ENCODE results near the gene DCLRE1C. TPM values are rescaled to one million over a fixed set of nuclear protein-coding genes. Genes with fewer than 3 reads are reported as not detected.

The DCLRE1C gene
- total and polyA plus RNA-seq, 2 of the 8 experiments (the other 6 are each of a cell fraction or from before 2014, with no cell fraction given), result 0.77 to 7.4 TPM

DNA sequence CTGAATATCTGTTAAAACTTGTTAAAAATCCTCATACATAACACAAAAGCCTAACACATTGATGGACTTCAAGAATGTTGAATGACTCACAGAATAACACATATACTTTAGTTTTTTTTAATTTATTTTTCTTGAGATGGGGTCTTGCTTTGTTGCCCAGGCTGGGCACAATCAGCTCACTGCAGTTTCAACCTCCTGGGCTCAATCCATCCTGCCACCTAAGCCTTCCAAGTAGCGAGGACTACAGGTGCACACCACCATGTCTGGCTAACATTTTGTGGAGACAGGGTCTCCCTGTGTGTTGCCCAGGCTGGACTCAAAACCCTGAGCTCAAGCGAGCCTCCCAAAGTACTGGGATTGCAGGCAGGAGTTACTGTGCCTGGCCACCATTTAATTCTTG lies 47.1 kb downstream of the DCLRE1C start:
- Histone ChIP-seq H3K36me3 (ENCODE audit: control insufficient read depth in 2 of 4, insufficient read depth in 4 of 4, low read length in 3 of 4) (peaks cover 0 to 87% (median 47%) of the 10 kb centered on the region in 4 experiments; a peak in 7 of 8 replicates), H4K8ac (ENCODE audit: extremely low read depth, insufficient read depth, low read length) (no peak overlapping the region), H2AK5ac (ENCODE audit: low read depth, low read length) (no peak overlapping the region), H3K79me1 (ENCODE audit: low read depth, low read length) (no peaks in the 10 kb centered on the region), H3K56ac (replicated peaks; ENCODE audit: insufficient read length, low read depth, low read length) (no peak overlapping the region), H2BK5ac (ENCODE audit: low read depth, low read length) (no peak overlapping the region), H4K91ac (replicated peaks; ENCODE audit: insufficient read length, low read length) (no peak overlapping the region), H2BK15ac (ENCODE audit: low read length) (no peak overlapping the region), H3K9ac (replicated peaks in 1 of 4; ENCODE audit: extremely low read depth in 1 of 4, low read depth in 3 of 4, low read length in 3 of 4) (no peak overlapping the region), H3K9me3 (ENCODE audit: insufficient read depth in 2 of 2, low read depth in 1 of 2, low read length in 1 of 2) (peaks cover 3 to 5% of the 10 kb centered on the region in 2 experiments; a peak in 2 of 4 replicates), H3K79me2 (ENCODE audit: control insufficient read depth in 1 of 2, insufficient read depth in 2 of 2, low read length in 2 of 2) (no peaks in the 10 kb centered on the region), H4K20me1 (replicated peaks in 1 of 2; ENCODE audit: control insufficient read depth in 1 of 2, insufficient read depth in 2 of 2, low read length in 2 of 2) (no peaks in the 10 kb centered on the region), H3K14ac (ENCODE audit: insufficient read length) (no peak overlapping the region), H3K4me3 (ENCODE audit: extremely low read depth in 1 of 4, insufficient read depth in 2 of 4, low read depth in 3 of 4, low read length in 4 of 4) (no peak overlapping the region), H3K4me1 (replicated peaks in 1 of 4; ENCODE audit: control insufficient read depth in 3 of 4, insufficient read depth in 4 of 4, low read length in 3 of 4) (no peaks in the 10 kb centered on the region), H3K23ac (ENCODE audit: insufficient read length) (no peak overlapping the region), H3K27me3 (replicated peaks in 1 of 4; ENCODE audit: control insufficient read depth in 3 of 4, extremely low read depth in 1 of 4, insufficient read depth in 3 of 4, low read length in 3 of 4) (no peaks in the 10 kb centered on the region), H2BK120ac (replicated peaks; ENCODE audit: low read depth, low read length) (no peak overlapping the region), H3K27ac (ENCODE audit: low read depth, low read length) (no peak overlapping the region), H3K18ac (ENCODE audit: extremely low read depth, low read length) (no peak overlapping the region), H2BK12ac (ENCODE audit: low read depth, low read length) (no peak overlapping the region), H3K4me2 (ENCODE audit: insufficient read depth in 1 of 2, low read depth in 2 of 2, low read length in 2 of 2) (no peak overlapping the region), H3K4ac (replicated peaks; ENCODE audit: insufficient read length, low read depth, low read length) (no peak overlapping the region), H2BK20ac (ENCODE audit: low read length) (no peak overlapping the region), H3K23me2 (ENCODE audit: low read depth, low read length) (no peaks in the 10 kb centered on the region), H4K5ac (ENCODE audit: insufficient read length, low read depth, low read length) (no peak overlapping the region), H2AFZ (ENCODE audit: low read length) (no peak overlapping the region)
- DNase-seq (ENCODE audit: low read depth in 1 of 2, low spot score in 2 of 2) (no peak), FAIRE-seq (no peak)
- 95% methylated on average over 2 of the region's 2 CpGs; no CpG with 5 or more reads in 1 of the 2 experiments for WGBS, 2 experiments (ENCODE audit: extremely low coverage in 1 of 2, insufficient coverage in 1 of 2, insufficient read length in 1 of 2, insufficient replicate concordance in 2 of 2, low coverage in 1 of 2, low lambda C conversion rate in 2 of 2, missing lambda C conversion rate in 1 of 2)
- TF ChIP-seq SRF (IDR thresholded peaks at IDR 0.05; ENCODE audit: low read depth, low read length) (no peak), POLR2A (IDR thresholded peaks at IDR 0.05; ENCODE audit: control extremely low read depth in 1 of 2, low read depth in 2 of 2, low read length in 2 of 2) (0 out of 3 replicates have a peak, but pooled peaks of 1 of the 2 experiments have one; percentile 27), RAD21 (IDR thresholded peaks at IDR 0.05 in 1 of 2, conservative IDR thresholded peaks at IDR 0.05 in 1 of 2; ENCODE audit: low read depth in 2 of 2, low read length in 2 of 2) (no peak), FOSL1 (IDR thresholded peaks at IDR 0.05; ENCODE audit: insufficient read depth, low read depth, low read length) (no peak), SUZ12 (IDR thresholded peaks at IDR 0.05; ENCODE audit: low read length) (no peak), BCL11A (IDR thresholded peaks at IDR 0.05; ENCODE audit: low read depth in 2 of 2, low read length in 2 of 2) (no peak)
- POLR2A ChIA-PET (ENCODE audit: partially characterized antibody), result interaction anchor here (0.6 kb wide), 1 partner anchor 108 kb away, joined by 3 read pairs; no protein-coding TSS in a partner anchor
- CTCF ChIA-PET (ENCODE audit: partially characterized antibody), result interaction anchor here (1.1 kb wide), 1 partner anchor 18 kb away, joined by 3 read pairs; no protein-coding TSS in a partner anchor

Measured in H1 (cell line).